Subcutaneous adipose tissue (tissue), 4 donors: Measurements from ENCODE around the gene UBA1. TPM values are rescaled to one million over a fixed set of nuclear protein-coding genes. Genes with fewer than 3 reads are reported as not detected.

Experiments
- CTCF ChIP-seq: fragments of 450-650 bp; IDR thresholded peaks from one replicate; pipeline ENCODE4 v1.5.1; 2016; ENCODE audit warnings: low read depth, mild to moderate bottlenecking, control low read depth, antibody characterized with exemption, moderate library complexity
- total RNA-seq, 4 donors: library from RNA; depleted of rRNA; stranded (reverse); fragments of >200 nt; gene quantifications; one replicate each; pipeline ENCODE4 v1.1.0, GENCODE V29; 2016

UBA1 gene
- total RNA-seq, 4 donors from 2014 or later, result 106 to 137 (median 119) TPM

- TF ChIP-seq CTCF, result no peak
These were observed 22.6 kb upstream of the UBA1 start for GRCh38 chrX:47170861-47171692.

- TF ChIP-seq CTCF, result no peak
These were observed 21.6 kb upstream of the UBA1 start for GRCh38 chrX:47171996-47172395.

- no peak for TF ChIP-seq CTCF
These were observed 21.1 kb upstream of the UBA1 start for GRCh38 chrX:47172549-47172948.

- TF ChIP-seq CTCF, result no peak
These were observed 20.4 kb upstream of the UBA1 start for GRCh38 chrX:47172971-47173792.

GRCh38 chrX:47174376-47174775 lies 19.3 kb upstream of the UBA1 start:
- TF ChIP-seq CTCF, result no peak

- TF ChIP-seq CTCF, result no peak
These were observed 18.6 kb upstream of the UBA1 start for GRCh38 chrX:47174846-47175587.

GRCh38 chrX:47175588-47175980 lies 18.0 kb upstream of the UBA1 start:
- TF ChIP-seq CTCF, result no peak
